ENCODE data around the gene RYR1. TPM values are rescaled to one million over a fixed set of nuclear protein-coding genes. Genes with fewer than 3 reads are reported as not detected.

RYR1 gene
- total RNA-seq, 6 experiments from 2014 or later, result 0.12 to 1.1 (median 0.49) TPM

- no peak for ATAC-seq
- no peak for DNase-seq
- Histone ChIP-seq H3K9me3 (no peaks in the 10 kb centered on the region), H3K4me3 (no peak overlapping the region), H3K27ac (no peak overlapping the region), H3K36me3 (no peaks in the 10 kb centered on the region), H3K4me1 (no peaks in the 10 kb centered on the region), H3K27me3 (no peaks in the 10 kb centered on the region)
- intact Hi-C loops (cut with DNase I), result no loop called here
- WGBS (ENCODE audit: insufficient coverage, low coverage, low lambda C conversion rate, missing lambda C conversion rate), result 20% methylated on average over 5 of the region's 5 CpGs
- no peak for TF ChIP-seq POLR2A (IDR thresholded peaks at IDR 0.05)
- TF ChIP-seq, protein P1, sequence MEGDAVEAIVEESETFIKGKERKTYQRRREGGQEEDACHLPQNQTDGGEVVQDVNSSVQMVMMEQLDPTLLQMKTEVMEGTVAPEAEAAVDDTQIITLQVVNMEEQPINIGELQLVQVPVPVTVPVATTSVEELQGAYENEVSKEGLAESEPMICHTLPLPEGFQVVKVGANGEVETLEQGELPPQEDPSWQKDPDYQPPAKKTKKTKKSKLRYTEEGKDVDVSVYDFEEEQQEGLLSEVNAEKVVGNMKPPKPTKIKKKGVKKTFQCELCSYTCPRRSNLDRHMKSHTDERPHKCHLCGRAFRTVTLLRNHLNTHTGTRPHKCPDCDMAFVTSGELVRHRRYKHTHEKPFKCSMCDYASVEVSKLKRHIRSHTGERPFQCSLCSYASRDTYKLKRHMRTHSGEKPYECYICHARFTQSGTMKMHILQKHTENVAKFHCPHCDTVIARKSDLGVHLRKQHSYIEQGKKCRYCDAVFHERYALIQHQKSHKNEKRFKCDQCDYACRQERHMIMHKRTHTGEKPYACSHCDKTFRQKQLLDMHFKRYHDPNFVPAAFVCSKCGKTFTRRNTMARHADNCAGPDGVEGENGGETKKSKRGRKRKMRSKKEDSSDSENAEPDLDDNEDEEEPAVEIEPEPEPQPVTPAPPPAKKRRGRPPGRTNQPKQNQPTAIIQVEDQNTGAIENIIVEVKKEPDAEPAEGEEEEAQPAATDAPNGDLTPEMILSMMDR (IDR thresholded peaks at IDR 0.05), result no peak
These were observed 23.7 kb downstream of the RYR1 start for GRCh38 chr19:38457202-38457601.

DNA sequence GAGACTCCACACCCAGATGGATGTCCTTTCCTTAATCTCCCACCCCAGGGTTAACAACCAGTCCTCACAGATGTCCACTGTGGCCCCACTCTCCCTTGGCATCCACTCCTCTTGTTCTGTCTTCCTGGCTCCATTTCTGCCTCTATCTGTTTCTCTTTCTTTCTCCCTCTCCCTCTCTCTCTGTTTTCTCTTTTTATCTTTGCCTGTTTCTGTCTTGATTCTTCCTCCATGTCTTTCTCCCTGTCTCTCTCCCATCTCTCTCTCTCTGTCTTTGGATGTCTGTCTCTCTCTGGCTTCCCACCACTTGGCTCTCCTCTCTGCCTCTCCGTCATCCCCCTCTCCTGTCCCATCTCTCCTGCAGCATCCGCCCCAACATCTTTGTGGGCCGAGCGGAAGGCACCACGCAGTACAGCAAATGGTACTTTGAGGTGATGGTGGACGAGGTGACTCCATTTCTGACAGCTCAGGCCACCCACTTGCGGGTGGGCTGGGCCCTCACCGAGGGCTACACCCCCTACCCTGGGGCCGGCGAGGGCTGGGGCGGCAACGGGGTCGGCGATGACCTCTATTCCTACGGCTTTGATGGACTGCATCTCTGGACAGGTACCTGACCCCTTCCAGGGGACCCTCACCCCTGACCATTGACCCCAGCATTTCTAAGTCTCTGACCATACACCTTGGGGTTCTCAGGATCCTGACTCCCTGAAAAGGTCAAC is 24.4 kb downstream of the RYR1 start:
- intact Hi-C loops (cut with DNase I), result no loop called here

DNA sequence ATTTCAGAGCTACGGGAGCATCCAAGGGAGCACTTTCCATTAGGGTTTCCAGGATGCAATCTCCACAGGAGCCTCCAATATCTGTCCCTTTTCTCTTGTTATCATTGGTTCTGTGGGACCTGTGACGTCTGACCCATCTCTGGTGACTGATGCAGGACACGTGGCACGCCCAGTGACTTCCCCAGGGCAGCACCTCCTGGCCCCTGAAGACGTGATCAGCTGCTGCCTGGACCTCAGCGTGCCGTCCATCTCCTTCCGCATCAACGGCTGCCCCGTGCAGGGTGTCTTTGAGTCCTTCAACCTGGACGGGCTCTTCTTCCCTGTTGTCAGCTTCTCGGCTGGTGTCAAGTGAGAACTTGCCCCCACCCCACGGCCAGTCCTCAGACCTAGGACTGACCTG is 25.5 kb downstream of the RYR1 start:
- DNase-seq, result no peak
- intact Hi-C loops (cut with DNase I), result no loop called here
- Histone ChIP-seq H3K9me3 (no peaks in the 10 kb centered on the region), H3K27me3 (no peaks in the 10 kb centered on the region), H3K27ac (no peak overlapping the region), H3K4me1 (no peaks in the 10 kb centered on the region), H3K36me3 (no peaks in the 10 kb centered on the region), H3K4me3 (no peak overlapping the region)
- TF ChIP-seq, protein P1 (IDR thresholded peaks at IDR 0.05), result no peak
- no peak for ATAC-seq
- WGBS (ENCODE audit: insufficient coverage, low coverage, low lambda C conversion rate, missing lambda C conversion rate), result 55% methylated on average over 10 of the region's 13 CpGs

More for the DNA sequence above, 24.4 kb downstream of the RYR1 start:
- H3K27ac ChIP-seq, result no peak overlapping the region
- 80% methylated on average over 4 of the region's 15 CpGs for WGBS (ENCODE audit: insufficient coverage, low coverage, low lambda C conversion rate, missing lambda C conversion rate)
- no peaks in the 10 kb centered on the region for H3K4me1 ChIP-seq
- DNase-seq (no peak), ATAC-seq (no peak)
- no peaks in the 10 kb centered on the region for H3K27me3 ChIP-seq
- H3K4me3 ChIP-seq, result no peak overlapping the region
- TF ChIP-seq, protein P1 (IDR thresholded peaks at IDR 0.05), result no peak
- no peak for TF ChIP-seq POLR2A (IDR thresholded peaks at IDR 0.05)
- H3K36me3 ChIP-seq, result no peaks in the 10 kb centered on the region
- H3K9me3 ChIP-seq, result no peaks in the 10 kb centered on the region

DNA sequence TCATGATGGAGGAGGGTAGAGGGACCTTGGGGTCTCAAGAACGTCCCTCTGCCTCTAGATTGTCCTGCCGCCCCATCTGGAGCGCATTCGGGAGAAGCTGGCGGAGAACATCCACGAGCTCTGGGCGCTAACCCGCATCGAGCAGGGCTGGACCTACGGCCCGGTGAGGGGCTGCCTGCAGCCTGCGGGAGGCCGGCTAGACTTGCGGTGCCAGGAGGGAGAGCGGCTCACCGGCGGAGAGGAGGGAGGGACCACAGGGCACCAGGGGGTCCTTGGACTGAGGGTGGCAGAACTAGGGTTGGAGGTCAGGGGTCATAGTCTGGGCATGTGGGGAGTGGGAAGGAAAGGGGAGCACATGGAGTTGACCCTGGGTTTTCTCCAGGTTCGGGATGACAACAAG is 29.9 kb downstream of the RYR1 start:
- no CpG with 5 or more reads among the region's 18 CpGs for WGBS (ENCODE audit: insufficient coverage, low coverage, low lambda C conversion rate, missing lambda C conversion rate)
- TF ChIP-seq, protein P1 (IDR thresholded peaks at IDR 0.05), result no peak
- TF ChIP-seq POLR2A (IDR thresholded peaks at IDR 0.05), result no peak
- intact Hi-C loops (cut with DNase I), result no loop called here

More for the DNA sequence above, 29.9 kb downstream of the RYR1 start:
- Histone ChIP-seq H3K4me1 (no peaks in the 10 kb centered on the region), H3K4me3 (no peak overlapping the region), H3K36me3 (no peaks in the 10 kb centered on the region), H3K27ac (no peak overlapping the region), H3K9me3 (no peaks in the 10 kb centered on the region), H3K27me3 (no peaks in the 10 kb centered on the region)
- no peak for ATAC-seq
- no peak for DNase-seq

Data from right lobe of liver (tissue), 6 donors.